ENCODE data around the gene OR52N4.
A peak's percentile ranks its signal among the peaks of the same experiment; 100 is the strongest.
"Not testable (repeated sequence)": the region's sequence is repeated elsewhere in the genome, so short reads cannot be mapped to it uniquely, and the experiment has no call there.

The OR52N4 gene

DNA sequence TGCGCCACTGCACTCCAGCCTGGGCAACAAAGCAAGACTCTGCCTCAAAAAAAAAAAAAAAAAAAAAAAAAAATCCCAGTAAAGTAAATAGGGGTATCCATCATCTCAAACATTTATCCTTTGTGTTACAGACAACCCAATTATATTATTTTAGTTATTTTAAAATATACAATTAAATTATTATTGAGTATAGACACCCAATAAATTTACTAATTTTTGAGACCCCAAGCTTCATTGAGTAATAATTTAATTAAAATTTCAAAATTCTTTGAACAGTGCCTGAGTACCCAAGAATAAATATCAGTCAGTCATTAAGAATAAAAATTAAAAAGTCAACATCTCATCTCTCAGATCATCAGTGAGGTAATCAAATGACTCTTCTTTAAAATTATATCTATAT, at the start of gene OR52N4:
Gene OR52N4, plus strand, starts transcription at position 301 of the 400 bp plus-strand sequence. CDS start 498 bp downstream, outside the sequence.
- intact Hi-C loops (cut with DNase I; ENCODE audit: low total_unique reads) = no loop called here
- H3K4me3 ChIP-seq = no peak within 1 kb of the TSS
- no peak within 1 kb of the TSS for H3K27ac ChIP-seq
- no peaks in the 10 kb centered on the region for H3K27me3 ChIP-seq
- H3K9me3 ChIP-seq = no peaks in the 10 kb centered on the region
- TF ChIP-seq CTCF (IDR thresholded peaks at IDR 0.05) = no peak
- H3K36me3 ChIP-seq = no peaks in the 10 kb centered on the region
- no peak for DNase-seq
- H3K4me1 ChIP-seq = no peaks in the 10 kb centered on the region

GRCh38 chr11:5705688-5706087, 48.4 kb upstream of the OR52N4 start:
- no peak for DNase-seq
- no peak overlapping the region for H3K4me3 ChIP-seq
- H3K27me3 ChIP-seq = no peaks in the 10 kb centered on the region
- H3K36me3 ChIP-seq = peaks cover 28 to 50% (median 45%) of the 10 kb centered on the region in 3 donors
- no peaks in the 10 kb centered on the region for H3K4me1 ChIP-seq
- no peak overlapping the region for H3K27ac ChIP-seq
- TF ChIP-seq CTCF (IDR thresholded peaks at IDR 0.05) = no peak
- H3K9me3 ChIP-seq = no peaks in the 10 kb centered on the region
- intact Hi-C loops (cut with DNase I; ENCODE audit: low total_unique reads) = no loop called here

- intact Hi-C loops (cut with DNase I; ENCODE audit: low total_unique reads) = no loop called here
- DNase-seq = no peak
- TF ChIP-seq CTCF (IDR thresholded peaks at IDR 0.05) = peak in 1 of 2 experiments; percentile 14
- no peaks in the 10 kb centered on the region for H3K27me3 ChIP-seq
- H3K9me3 ChIP-seq = no peaks in the 10 kb centered on the region
- no peak overlapping the region for H3K27ac ChIP-seq
- H3K4me1 ChIP-seq = no peaks in the 10 kb centered on the region
- peaks cover 11 to 24% (median 16%) of the 10 kb centered on the region in 3 donors for H3K36me3 ChIP-seq
- no peak overlapping the region for H3K4me3 ChIP-seq
Observed at GRCh38 chr11:5712507-5712906, 41.5 kb upstream of the OR52N4 start.

DNA sequence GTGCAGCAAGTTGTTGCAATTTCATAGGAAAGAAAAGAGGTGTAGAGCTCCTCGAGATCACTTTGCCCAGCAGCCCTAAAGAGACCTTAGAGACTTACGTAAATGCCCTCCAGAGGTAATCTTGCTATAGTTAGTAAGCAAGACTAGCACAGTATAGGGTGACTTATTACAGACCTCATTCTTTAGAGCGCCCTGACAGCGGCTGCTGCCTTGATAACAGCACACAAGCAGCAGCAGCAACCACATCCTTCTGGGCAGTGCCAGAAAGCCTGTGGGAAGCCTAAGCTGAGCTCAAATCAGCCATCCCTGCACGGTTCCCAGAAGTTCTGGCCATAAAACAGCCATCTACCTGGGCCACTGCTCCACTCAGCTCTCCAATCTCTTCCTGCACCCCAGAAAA, 40.3 kb upstream of the OR52N4 start:
- H3K27ac ChIP-seq = no peak overlapping the region
- DNase-seq = no peak
- peaks cover 5 to 12% (median 6%) of the 10 kb centered on the region in 3 donors for H3K36me3 ChIP-seq
- H3K27me3 ChIP-seq = no peaks in the 10 kb centered on the region
- H3K4me3 ChIP-seq = no peak overlapping the region
- no peaks in the 10 kb centered on the region for H3K9me3 ChIP-seq
- TF ChIP-seq CTCF (IDR thresholded peaks at IDR 0.05) = no peak
- intact Hi-C loops (cut with DNase I; ENCODE audit: low total_unique reads) = no loop called here
- H3K4me1 ChIP-seq = no peaks in the 10 kb centered on the region

DNA sequence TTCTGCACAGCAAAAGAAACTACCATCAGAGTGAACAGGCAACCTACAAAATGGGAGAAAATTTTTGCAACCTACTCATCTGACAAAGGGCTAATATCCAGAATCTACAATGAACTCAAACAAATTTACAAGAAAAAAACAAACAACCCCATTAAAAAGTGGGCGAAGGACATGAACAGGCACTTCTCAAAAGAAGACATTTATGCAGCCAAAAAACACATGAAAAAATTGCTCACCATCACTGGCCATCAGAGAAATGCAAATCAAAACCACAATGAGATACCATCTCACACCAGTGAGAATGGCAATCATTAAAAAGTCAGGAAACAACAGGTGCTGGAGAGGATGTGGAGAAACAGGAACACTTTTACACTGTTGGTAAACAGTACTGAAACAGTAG, 37.5 kb upstream of the OR52N4 start:
- DNase-seq; H3K27me3 ChIP-seq; H3K9me3 ChIP-seq; H3K4me1 ChIP-seq; H3K36me3 ChIP-seq; H3K27ac ChIP-seq; intact Hi-C loops (cut with DNase I; ENCODE audit: low total_unique reads); H3K4me3 ChIP-seq: not testable (repeated sequence)

GRCh38 chr11:5719703-5720495, 34.1 kb upstream of the OR52N4 start:
- Histone ChIP-seq H3K27me3 (no peaks in the 10 kb centered on the region), H3K27ac (no peak overlapping the region), H3K4me1 (no peaks in the 10 kb centered on the region), H3K36me3 (no peaks in the 10 kb centered on the region), H3K4me3 (no peak overlapping the region), H3K9me3 (no peaks in the 10 kb centered on the region)
- intact Hi-C loops (cut with DNase I; ENCODE audit: low total_unique reads) = no loop called here
- no peak for DNase-seq
- no peak for TF ChIP-seq CTCF (IDR thresholded peaks at IDR 0.05)

All from tibial artery (tissue), 4 donors.